ENCODE results near the gene FOXS1.

DNA sequence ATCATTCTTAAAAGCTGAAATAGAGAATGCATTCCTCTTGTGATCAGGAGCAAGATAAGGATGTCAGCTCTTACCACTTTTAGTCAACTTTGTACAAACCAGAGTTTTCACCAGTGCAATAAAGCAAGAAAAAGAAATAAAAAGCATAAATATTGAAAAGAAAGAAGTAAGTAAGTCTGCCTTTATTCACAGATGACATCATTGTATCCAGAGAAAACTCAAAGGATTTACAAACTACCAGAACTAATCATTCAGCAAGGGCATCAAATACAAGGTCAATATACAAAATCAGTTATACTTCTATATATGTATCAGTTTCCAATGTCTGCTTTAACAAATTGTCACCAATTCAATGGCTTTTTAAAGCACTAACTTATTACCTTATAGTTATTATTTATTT, 38.4 kb upstream of the FOXS1 start:
- no peak for TF ChIP-seq EZH2phosphoT487 (IDR thresholded peaks at IDR 0.05; ENCODE audit: borderline replicate concordance)
- TF ChIP-seq, protein P1, sequence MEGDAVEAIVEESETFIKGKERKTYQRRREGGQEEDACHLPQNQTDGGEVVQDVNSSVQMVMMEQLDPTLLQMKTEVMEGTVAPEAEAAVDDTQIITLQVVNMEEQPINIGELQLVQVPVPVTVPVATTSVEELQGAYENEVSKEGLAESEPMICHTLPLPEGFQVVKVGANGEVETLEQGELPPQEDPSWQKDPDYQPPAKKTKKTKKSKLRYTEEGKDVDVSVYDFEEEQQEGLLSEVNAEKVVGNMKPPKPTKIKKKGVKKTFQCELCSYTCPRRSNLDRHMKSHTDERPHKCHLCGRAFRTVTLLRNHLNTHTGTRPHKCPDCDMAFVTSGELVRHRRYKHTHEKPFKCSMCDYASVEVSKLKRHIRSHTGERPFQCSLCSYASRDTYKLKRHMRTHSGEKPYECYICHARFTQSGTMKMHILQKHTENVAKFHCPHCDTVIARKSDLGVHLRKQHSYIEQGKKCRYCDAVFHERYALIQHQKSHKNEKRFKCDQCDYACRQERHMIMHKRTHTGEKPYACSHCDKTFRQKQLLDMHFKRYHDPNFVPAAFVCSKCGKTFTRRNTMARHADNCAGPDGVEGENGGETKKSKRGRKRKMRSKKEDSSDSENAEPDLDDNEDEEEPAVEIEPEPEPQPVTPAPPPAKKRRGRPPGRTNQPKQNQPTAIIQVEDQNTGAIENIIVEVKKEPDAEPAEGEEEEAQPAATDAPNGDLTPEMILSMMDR (conservative IDR thresholded peaks at IDR 0.05; ENCODE audit: low read length): no peak
